HG03045 (cell line): ENCODE measurements around the gene INPPL1.

ENCODE experiments used
- ATAC-seq: cut with Tn5 transposase; IDR thresholded peaks from one replicate; pipeline ENCODE4 v1.9.1; 2021; ENCODE audit warnings: mild to moderate bottlenecking, moderate library complexity; ENCODE audit not compliant: unreplicated experiment

The INPPL1 gene

DNA sequence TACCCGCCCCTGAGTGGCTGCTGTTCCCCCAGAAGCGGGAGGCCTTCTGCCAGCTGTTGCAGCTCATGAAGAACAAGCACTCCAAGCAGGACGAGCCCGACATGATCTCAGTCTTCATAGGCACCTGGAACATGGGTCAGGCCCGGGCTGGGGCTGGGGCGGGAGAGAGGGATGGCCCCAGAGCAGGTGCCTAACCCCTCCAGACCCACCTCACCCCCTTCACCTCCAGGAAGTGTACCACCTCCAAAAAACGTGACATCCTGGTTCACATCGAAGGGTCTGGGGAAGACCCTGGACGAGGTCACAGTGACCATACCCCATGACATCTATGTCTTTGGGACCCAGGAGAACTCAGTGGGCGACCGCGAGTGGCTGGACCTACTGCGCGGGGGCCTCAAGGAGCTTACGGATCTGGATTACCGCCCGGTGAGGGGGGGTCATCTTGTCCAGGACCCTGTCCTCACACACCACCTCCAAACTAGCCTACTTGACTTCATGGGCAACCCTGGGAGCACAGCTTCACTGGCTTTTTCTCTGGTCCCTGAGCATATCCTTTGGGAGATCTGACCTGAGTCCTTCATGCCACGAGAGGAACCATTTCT is 6.3 kb downstream of the INPPL1 start:
- ATAC-seq = no peak

DNA sequence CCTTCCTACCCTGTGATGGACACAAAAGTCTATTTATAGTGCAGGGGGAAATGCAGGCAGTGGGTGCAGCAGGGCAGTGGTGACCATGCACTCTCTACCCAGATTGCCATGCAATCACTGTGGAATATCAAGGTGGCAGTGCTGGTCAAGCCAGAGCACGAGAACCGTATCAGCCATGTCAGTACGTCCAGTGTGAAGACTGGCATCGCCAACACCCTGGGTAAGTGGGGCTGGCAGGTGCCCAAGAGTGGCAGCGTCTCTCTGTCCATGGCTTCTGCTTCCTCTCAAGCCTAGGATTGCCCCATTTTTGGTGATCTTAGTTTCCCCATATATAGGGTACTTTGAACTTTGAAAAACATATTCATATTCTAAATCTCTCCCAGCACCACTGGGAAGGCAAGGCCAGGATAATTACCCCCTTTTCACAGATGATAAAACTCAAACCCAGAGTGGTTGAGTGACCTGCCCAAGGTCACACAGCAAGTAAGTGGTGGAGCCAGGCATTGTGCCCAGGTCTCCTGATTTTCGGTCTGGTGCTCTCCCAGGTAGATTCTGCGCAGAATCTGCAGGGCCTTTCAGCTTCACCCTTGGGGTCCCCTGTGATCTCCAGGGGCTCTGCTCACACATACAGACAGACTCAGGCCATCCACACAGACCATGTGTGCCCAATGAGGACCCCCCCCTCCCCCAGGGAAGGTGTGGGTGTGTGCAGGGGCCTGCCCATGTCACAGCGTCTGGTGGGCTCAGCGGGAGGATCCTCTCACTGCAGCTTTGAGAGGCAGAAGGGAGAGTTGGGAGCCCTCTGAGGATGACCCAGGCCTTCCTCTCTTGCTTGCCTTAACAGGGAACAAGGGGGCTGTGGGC is 7.1 kb downstream of the INPPL1 start:
- ATAC-seq = no peak

DNA sequence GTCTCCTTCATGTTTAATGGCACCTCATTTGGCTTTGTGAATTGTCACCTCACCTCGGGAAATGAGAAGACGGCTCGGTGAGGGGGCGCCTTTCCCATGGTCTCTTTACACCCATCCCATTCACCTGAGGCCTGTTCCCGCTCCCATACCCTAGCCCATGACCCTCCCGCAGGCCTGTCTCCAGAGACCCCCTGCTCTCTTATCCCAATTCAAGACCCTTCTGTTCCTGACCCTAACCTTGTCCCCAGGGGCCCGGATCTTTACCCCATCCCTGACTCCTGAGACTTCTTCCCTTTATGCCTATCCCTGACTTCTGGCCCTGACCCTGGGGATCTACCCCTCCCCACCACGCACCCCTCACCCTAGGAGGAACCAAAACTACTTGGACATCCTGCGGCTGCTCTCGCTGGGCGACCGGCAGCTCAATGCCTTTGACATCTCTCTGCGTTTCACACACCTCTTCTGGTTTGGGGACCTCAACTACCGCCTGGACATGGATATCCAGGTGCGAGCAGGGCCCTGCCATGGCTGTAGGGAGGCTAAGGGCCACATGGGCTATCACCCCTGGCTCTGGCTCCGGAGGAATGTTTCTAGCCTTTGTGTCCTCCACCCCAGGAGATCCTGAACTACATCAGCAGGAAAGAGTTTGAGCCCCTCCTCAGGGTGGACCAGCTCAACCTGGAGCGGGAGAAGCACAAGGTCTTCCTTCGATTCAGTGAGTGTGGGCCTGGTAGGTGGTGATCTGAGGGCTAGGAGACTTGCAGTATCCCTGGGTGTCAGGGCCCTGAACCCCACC is 7.9 kb downstream of the INPPL1 start:
- no peak for ATAC-seq

DNA sequence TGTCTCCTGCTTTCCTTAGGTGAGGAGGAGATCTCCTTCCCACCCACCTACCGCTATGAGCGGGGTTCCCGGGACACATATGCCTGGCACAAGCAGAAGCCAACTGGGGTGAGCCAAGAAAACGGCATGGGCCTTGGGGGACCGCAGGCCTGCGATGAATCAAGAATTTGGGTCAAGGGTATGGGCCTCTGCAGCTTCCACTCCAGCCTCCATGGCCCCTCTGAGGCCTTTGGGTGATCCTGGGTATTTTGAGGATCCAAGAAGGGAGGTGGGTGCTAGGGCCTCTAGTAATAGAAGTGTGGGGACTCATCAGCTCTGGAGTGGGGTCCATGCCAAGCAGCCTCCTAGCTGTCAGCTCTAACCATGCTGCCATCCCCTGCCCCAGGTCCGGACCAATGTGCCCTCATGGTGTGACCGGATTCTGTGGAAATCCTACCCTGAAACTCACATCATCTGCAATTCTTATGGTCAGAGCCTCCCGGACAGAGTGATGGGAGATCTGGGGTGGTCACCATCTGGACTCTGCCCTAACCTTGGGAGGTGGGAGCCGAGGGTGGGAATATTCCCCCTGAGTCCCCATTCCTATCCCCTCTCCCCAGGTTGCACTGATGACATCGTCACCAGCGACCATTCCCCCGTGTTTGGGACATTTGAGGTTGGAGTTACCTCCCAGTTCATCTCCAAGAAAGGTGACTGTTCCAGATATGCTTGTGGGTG is 8.6 kb downstream of the INPPL1 start:
- ATAC-seq = no peak

DNA sequence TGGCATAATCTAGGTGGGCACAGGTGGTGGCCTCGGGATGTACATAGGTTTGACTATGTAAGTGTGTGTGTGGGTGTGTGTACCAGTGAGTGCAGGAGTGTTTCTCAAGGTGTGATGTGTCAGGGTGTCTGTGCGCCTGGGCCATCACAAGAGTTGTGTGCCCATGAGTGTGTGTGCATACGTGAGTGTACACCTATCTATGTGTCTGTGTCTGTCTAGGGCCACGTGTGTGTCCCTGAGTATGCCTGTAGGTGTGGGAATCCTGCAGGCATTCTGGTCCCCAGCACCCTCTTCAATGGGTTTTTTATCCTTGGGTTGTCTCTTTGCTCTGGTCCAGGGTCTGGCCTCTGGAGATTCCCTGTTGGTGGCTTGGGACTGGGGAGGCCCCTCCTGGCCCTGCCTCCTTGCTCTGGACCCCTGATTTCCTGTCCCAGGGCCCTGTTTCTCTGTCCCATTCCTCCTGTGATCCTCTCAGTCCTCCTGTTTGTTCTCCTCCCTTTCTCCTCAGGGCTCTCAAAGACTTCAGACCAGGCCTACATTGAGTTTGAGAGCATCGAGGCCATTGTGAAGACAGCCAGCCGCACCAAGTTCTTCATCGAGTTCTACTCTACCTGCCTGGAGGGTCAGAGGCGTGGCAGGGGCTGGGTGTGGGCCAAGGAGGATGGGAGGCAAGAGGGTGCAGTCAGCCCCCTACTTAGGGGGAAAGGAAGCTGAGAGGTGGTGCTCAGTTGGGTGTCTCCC is 9.4 kb downstream of the INPPL1 start:
- no peak for ATAC-seq

DNA sequence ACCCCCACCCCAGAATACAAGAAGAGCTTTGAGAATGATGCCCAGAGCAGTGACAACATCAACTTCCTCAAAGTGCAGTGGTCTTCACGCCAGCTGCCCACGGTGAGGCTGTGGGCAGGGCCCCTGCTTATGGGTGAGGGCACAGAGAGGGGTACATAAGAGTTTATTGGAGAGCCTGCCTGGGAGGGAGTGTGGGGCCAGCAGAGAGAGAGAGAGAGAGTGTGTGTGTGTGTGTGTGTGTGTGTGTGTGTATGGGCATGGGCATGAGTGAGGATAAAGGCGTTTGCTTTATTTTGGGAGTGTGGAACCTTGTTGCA is 9.9 kb downstream of the INPPL1 start:
- ATAC-seq = no peak

DNA sequence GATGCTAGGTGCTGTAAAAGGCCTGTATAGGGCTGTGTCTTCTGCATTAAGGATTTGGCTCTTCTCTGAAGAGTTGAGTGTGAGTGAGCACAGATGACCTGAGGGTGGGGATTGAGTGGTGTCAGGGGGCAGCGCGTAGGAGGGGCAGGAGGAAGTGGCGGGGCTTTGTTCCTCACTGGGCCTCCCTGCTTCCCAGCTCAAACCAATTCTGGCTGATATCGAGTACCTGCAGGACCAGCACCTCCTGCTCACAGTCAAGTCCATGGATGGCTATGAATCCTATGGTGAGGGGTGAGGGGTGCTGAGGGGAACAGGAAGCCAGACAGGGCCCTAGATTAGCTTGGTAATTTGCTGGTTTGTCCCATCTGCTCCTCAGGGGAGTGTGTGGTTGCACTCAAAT is 10.4 kb downstream of the INPPL1 start:
- ATAC-seq = no peak

DNA sequence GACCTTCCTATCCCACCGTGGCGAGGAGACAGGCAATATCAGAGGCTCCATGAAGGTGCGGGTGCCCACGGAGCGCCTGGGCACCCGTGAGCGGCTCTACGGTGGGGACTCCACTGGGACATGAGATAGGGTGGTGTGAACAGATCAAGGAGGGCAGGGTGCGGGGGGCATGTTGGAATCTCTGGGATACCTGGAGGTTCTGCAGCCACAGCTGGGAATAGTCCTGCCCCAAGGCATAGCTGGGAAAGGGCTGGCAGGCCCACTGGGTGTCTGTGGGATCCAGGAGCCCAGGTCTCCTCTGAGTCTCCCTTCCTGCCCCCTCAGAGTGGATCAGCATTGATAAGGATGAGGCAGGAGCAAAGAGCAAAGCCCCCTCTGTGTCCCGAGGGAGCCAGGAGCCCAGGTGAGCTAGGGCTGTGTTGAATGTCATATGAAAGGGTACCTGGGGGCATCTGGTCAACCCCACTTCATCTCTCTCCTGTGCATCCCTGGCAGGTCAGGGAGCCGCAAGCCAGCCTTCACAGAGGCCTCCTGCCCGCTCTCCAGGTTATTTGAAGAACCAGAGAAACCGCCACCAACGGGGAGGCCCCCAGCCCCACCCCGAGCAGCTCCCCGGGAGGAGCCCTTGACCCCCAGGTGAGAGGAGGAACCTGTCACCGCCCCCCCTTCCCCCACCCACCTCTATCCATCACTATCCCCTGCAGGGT is 10.9 kb downstream of the INPPL1 start:
- ATAC-seq = no peak

DNA sequence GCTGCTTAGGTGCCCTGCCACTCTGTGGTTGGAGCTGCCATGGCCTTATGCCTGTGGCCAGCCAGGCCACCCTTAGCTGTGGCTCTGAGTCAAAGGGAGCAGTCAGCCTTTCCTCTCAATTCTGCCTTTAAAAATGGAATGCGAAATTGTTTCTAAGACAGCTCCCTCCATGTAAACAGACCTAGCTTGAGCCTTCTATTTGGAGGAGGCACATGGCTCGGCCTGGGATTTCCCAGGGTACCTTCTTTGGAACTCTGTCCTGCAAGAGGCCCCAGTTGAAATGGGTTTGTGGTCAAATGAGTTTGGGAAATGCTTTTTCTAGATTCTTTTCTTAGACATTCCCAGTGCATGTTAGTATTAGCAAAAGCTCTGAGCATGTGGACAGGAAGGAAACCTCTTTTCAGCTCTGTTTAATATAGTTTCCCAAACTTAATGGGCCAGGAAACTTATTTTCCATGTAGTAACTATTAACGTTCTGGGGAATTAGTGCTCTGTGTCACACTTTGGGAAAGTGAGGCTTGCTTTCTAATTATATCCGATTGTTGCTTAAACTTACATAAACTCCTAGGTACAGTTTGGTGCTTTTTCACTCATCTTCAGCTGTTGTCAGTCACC is 11.6 kb downstream of the INPPL1 start:
- ATAC-seq = no peak

DNA sequence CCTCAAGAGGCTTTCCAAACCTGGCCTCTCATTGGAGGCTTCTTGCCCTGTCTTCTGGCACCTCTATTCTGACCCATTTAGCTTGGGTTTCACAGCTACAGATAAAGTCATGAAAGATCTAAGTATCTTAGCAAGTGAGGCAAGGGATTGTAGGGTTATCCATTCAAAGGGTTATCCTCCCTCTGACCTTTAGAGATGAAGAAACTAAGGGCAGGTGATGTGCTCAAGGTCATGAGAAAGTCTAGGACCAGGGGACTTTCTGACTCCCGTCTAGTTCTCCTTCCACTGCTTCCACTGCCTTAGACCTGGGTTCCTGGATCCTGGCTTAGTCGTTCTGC is 12.2 kb downstream of the INPPL1 start:
- ATAC-seq = no peak

DNA sequence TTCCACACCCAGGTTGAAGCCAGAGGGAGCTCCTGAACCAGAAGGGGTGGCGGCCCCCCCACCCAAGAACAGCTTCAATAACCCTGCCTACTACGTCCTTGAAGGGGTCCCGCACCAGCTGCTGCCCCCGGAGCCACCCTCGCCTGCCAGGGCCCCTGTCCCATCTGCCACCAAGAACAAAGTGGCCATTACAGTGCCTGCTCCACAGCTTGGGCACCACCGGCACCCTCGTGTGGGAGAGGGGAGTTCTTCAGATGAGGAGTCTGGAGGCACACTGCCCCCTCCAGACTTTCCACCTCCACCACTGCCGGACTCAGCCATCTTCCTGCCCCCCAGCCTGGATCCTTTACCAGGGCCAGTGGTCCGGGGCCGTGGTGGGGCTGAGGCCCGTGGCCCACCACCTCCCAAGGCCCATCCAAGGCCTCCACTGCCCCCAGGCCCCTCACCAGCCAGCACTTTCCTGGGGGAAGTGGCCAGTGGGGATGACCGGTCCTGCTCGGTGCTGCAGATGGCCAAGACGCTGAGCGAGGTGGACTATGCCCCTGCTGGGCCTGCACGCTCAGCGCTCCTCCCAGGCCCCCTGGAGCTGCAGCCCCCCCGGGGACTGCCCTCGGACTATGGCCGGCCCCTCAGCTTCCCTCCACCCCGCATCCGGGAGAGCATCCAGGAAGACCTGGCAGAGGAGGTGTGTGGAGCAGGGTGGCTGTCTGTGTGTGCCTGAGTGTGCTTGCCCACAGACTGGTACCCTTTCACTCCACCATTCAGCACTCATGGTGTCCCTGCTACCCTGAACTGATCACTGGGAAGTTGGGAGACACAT is 12.8 kb downstream of the INPPL1 start:
- ATAC-seq = no peak

DNA sequence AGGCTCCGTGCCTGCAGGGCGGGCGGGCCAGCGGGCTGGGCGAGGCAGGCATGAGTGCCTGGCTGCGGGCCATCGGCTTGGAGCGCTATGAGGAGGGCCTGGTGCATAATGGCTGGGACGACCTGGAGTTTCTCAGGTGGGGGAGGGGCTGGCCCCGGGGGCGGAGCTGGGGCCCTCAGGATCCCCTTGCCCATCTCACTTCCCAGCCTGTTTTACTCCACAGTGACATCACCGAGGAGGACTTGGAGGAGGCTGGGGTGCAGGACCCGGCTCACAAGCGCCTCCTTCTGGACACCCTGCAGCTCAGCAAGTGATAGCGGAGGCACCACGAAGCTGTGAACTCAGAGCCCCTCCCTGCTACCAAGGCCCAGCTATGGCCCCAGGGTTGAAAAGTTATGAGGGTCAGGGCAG is 13.5 kb downstream of the INPPL1 start:
- no peak for ATAC-seq

DNA sequence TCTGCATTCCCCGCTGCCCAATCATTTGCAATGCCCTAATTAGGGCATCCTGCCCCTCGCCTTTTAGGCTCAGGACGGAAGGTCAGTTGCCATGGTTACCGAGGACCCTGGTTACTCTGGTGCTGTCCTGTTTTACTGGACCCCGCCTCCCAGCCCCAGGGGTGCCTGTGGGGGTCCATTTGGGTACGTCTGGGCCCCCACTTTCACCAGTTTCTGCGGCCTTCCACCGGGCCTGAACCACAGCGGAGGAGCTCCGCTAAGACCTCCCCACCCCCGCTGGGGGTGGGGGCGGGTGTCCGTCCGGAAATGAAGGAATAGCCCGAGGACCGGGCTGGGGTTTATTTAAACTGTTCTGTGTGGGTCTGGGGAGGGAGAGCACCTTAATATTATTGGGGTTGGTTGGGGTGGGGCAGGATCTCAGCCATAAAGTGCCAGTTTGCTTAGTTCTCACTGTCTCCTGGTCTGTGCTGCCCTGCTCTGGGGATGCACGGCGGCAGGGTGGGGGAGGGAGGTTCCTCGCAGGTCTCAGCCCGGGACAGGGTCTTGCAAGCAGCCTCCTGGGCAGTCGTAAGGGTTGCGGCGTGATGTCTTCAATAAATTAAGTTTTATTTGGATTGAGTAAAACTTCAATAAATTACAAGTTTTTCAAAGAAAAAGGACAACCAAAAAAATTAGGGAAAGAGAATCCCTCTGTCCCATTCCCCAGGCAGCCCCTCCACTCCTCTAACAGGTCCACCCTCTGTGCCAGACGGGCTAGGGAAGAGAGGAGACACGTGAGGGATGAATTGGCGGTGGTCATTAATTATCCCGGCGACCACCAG is 14.1 kb downstream of the INPPL1 start:
- ATAC-seq = no peak

DNA sequence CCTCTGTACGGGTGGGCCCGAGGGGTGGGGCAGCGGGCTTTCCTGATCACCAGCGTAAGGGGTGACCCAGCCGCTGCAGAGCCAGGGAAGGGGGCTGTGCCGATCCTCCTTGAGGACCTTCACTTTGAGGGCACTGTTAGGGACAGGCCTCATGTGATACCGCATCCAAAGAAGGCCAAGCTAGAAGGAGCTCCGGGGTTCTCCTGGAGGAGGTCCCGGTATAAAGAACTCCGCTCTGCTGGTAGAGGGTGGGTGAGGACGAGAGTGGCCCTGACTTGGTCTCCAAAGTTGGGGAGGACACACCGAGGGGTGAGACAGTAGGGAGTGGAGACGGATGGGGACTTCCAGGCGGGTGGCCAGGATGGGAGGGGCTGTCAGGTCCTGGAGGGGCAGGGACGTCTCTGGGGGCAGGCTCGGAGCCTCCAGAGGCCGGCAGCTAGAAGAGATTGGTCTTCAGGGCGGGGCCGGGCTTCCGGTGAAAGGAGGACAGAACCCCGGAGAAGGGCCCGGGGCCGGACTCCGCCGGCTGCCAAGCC is 14.8 kb downstream of the INPPL1 start:
- no peak for ATAC-seq

DNA sequence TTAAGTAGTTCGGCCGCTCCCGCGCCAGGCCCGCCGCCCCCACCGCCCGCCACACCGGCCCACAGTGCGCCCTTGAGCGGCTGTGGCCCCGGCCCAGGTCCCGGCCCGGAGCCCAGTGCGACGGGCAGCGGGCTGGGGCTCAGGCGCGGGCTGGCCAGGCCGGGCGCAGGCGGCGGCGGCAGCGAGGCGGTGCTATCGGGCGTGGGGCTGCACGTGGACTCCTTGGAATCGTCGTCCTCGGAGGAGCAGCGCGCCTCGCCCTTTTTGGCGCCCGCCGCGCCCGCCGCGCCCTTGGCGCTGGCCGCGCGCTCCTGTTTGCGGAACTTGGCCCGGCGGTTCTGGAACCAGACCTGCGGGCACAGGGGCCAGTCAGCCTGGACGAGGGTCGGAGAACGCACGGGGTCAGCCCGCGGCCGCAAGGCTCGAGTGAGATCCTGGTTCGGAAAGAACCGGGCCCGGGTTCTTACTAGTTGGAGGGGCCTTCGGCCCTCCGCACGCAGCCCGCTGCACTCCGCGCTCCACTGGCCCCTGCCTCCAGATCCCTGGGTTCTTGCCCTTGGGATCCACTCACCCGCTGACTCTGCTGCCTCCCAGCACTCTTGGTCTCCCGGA is 15.4 kb downstream of the INPPL1 start:
- no peak for ATAC-seq

DNA sequence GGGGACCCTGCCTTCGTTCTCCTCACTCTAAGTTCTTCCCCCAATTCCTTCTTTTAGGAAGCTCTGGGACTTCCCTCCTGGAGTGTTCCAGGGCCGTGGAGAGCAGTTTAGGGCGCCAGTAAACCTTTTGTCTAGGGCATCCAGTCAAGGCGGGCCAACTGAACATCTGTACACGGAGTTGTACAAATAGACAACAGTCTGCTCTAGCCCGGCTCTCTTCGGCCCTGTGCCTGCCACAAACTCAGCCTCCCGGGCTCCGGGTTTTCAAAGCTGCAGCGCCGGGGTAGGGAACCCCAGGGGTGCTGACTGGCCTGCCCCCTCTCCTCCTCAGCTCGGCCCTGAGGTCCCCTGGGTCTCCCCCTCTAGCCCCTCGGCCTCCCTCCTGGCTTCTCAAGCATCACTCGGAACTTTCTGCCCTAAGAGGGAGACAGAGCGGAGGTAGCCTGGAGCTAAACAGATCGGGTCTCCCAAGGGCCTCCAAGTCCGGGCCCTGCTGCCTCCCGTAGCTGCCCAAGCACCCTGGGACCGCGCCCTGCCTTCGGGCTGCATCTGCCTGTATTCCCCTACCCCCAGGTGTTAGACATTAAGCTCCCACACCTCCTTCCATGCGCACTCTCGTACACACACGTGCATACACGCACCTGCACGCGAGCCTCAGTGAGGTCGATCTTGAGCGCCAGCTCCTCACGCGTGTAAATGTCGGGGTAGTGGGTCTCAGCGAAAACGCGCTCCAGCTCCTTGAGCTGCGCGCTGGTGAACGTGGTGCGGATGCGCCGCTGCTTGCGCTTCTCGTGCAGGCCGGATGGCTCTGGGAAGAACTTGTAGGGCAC is 16.1 kb downstream of the INPPL1 start:
- ATAC-seq = no peak
